NOMO-1 (cell line): ENCODE results near the gene PHLDA1.

Experiments
- DNase-seq, 2 experiments: peaks; one replicate each; lab custom pipeline; 2025; ENCODE audit not compliant: unreplicated experiment in 2 of 2; lab: John Stamatoyannopoulos, UW

Gene PHLDA1

GRCh38 chr12:76031414-76032042 is at the start of gene PHLDA1:
PHLDA1 (minus strand) TSS chr12:76031776.
- DNase-seq, result peak; percentile 90 to 95

- no peak for DNase-seq
Observed at GRCh38 chr12:76080729-76081415, 49.3 kb upstream of the PHLDA1 start.

- no peak for DNase-seq
Observed at GRCh38 chr12:76080017-76080728, 48.6 kb upstream of the PHLDA1 start.

GRCh38 chr12:76078748-76079147 is 47.2 kb upstream of the PHLDA1 start:
- DNase-seq, result no peak

GRCh38 chr12:76075448-76075847 is 43.9 kb upstream of the PHLDA1 start:
- no peak for DNase-seq

- no peak for DNase-seq
Observed at GRCh38 chr12:76074701-76075336, 43.2 kb upstream of the PHLDA1 start.

- DNase-seq, result no peak
Observed at GRCh38 chr12:76073561-76073960, 42.0 kb upstream of the PHLDA1 start.

GRCh38 chr12:76072568-76072967 is 41.0 kb upstream of the PHLDA1 start:
- DNase-seq, result no peak

GRCh38 chr12:76069339-76069738 is 37.8 kb upstream of the PHLDA1 start:
- no peak for DNase-seq

- no peak for DNase-seq
Observed at GRCh38 chr12:76065917-76066316, 34.3 kb upstream of the PHLDA1 start.

- DNase-seq, result no peak
Observed at GRCh38 chr12:76064904-76065303, 33.3 kb upstream of the PHLDA1 start.

GRCh38 chr12:76060111-76060510 is 28.5 kb upstream of the PHLDA1 start:
- no peak for DNase-seq

- DNase-seq, result no peak
Observed at GRCh38 chr12:76057326-76057725, 25.8 kb upstream of the PHLDA1 start.

GRCh38 chr12:76055393-76055792 is 23.8 kb upstream of the PHLDA1 start:
- DNase-seq, result no peak

GRCh38 chr12:76049575-76050251 is 18.1 kb upstream of the PHLDA1 start:
- no peak for DNase-seq

GRCh38 chr12:76047742-76048141 is 16.2 kb upstream of the PHLDA1 start:
- no peak for DNase-seq

- DNase-seq, result no peak
Observed at GRCh38 chr12:76047060-76047459, 15.5 kb upstream of the PHLDA1 start.

- no peak for DNase-seq
Observed at GRCh38 chr12:76043377-76043776, 11.8 kb upstream of the PHLDA1 start.

- peak in 1 of 2 experiments; percentile 29 for DNase-seq
Observed at GRCh38 chr12:76042147-76042546, 10.6 kb upstream of the PHLDA1 start.

- no peak for DNase-seq
Observed at GRCh38 chr12:76041406-76041805, 9.8 kb upstream of the PHLDA1 start.

- DNase-seq, result no peak
Observed at GRCh38 chr12:76040461-76040860, 8.9 kb upstream of the PHLDA1 start.
